ENCODE results near the gene CCL25.

Gene CCL25

DNA sequence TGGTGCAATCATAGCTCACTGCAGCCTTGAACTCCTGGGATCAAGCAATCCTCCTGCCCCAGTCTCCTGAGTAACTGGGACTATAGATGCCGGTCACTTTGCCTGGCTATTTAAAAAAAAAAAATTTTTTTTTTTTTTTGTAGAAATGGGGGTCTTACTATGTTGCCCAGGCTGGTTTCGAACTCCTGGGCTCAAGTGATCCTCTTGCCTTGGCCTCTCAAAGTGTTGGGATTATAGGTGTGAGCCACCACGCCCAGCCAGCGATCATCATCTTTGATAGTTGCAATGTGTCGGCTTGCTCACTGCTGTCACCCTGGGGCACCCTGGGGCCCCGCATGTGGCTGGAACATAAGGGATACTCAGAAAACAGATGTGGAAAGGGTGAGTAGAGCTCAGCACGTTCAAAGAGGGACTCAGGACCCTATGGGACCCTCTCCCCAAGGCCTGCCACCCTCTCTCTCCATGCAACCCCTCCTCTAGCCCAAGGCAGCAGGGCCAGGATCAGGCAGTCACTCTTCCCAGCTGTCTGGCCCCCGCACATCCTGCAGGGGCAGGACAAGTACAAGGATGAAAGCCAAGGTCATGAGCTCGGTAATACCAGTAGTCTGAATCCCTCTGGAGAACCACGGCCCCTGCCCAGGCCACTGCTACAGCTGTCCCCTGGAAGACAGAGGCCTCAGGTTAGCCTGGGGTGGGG, 6.5 kb upstream of the CCL25 start:
- DNase-seq (ENCODE audit: low read depth in 2 of 2) = no peak

GRCh38 chr19:8046569-8047165, 5.9 kb upstream of the CCL25 start:
- no peak for DNase-seq (ENCODE audit: low read depth in 2 of 2)

DNA sequence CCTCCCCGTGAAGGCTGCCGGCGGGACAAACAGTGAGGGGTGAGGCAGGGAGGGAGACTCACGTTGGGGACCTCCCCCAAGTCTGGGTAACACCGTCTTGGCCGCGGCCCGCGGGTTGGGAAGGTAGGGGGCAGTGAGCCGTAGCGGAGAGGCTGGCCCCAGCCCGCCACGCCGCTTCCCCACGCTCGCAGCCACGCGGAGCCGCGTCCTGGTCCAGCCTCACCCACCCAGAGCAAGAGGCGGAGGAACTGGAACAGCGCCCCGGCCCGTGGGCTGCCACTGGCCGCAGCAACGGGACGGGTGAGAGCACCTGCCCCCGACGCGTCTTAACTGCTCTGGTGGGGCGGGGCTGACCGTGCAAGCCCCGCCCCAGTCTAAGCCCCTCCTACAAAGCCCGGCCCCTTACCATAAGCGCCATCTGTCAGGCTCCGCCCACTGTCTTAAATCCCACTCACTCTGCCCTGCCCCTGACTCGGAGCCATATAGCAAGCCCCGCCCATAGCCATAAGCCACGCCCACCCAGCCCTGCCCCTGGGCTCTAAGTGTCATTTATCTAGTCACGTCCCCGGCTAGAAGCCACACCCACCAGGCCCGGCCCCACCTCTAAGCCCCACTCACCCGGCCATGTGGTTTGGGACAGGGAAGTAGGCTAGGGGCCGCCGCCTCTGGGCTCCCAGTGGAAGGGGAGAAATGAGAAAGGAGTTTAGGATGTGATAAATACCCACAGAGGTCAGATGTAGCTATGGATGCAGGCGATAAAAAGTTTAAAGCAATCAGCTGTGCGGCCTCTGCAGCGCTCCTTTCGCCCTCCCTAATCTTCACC, 2.1 kb upstream of the CCL25 start:
- DNase-seq (ENCODE audit: low read depth in 2 of 2) = peak; percentile 79 to 92

DNA sequence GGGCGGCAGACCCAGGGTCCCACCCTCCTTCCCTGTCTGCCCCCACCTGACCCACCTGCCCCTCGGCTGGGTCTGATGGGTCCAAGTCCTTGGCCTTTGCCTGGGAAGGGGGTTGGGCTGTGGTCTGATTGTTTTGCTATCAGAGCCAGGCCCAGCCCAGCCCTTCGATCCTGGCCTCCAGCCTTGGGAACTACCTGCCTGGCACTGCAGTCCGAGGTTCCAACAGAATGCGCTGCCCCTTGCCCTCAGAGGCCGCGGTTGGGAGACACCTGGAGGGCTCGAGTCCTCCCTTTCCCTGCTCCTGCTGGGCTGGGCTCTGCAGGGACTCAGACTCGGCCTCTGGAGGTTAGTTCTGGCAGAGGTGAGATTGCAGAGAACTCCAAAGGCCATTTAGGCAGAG, 1.6 kb downstream of the CCL25 start:
- no peak for DNase-seq (ENCODE audit: low read depth in 2 of 2)

GRCh38 chr19:8056533-8056932, 4.0 kb downstream of the CCL25 start:
- DNase-seq (ENCODE audit: low read depth in 2 of 2) = no peak

DNA sequence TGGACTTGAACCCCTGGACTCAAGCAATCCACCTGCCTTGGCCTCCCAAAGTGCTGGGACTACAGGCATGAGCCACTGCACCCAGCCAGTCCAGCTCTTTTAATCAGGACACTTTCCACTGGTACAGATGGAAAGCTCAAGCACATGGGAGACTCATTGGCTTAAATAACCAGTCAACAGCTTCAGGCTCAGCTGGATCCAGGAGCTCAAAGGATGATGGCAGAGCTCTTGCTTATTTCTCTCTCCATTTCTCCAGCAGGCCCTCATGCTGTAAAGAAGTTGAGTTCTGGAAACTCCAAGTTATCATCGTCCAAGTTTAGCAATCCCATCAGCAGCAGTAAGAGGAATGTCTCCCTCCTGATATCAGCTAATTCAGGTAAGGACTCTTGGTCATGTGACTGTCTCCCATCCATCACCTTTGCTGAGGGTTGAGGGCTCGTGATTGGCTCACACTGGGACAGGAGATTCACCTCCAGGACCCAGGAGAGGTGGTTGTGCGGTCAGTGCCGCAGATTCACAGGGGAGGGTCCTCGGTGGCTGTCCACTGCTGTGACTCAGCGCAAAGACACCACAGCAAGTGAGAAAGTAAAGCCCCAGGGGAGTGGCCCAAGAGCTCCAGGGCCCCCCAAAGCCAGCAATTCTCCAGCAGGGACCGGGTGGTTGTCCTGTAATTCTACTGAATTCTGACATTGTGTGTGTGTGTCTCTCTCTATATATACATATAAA, 5.1 kb downstream of the CCL25 start:
- DNase-seq (ENCODE audit: low read depth in 2 of 2) = no peak

DNA sequence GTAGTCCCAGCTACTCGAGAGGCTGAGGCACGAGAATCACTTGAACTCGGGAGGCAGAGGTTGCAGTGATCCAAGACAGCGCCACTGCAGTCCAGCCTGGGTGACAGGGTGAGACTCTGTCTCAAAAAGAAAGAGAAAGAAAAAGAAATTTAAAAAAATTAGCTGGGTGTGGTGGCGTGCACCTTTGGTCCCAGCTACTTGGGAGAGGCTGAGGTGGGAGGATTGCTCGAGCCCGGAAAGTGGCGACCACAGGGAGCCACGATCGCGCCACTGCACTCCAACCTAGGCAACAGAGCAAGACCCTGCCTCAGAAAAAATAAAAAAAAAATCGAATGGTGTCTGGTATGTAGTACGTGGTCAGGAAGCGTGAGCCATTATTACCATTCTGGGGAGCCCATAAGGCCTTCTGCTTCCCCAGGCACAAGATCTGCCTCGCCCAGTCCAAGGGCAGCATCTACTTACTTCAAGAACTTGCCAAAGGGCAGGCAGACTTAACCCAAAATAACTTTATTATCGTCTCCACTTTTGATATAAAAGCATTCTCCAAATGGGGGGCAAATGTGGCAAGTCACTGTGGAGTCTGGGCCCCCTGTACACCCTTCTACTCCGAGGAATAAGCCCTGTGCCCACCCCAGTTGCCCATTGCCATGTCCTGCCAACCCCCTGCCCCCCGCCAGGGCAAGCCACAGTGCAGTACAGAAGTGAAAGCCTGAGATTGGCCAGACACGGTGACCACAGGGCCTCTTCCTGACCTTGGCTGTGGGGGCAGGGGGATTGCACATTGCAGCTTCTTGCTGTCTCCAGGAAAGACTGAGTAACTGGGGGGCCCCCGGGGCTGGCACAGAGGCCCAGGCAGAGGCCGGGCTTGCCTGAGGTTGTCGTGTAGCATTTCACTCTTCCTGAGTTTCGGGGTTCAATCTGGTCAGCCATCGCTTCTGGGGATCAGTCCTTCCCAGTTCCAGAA, 12.6 kb downstream of the CCL25 start:
- DNase-seq (ENCODE audit: low read depth in 2 of 2) = no peak

DNA sequence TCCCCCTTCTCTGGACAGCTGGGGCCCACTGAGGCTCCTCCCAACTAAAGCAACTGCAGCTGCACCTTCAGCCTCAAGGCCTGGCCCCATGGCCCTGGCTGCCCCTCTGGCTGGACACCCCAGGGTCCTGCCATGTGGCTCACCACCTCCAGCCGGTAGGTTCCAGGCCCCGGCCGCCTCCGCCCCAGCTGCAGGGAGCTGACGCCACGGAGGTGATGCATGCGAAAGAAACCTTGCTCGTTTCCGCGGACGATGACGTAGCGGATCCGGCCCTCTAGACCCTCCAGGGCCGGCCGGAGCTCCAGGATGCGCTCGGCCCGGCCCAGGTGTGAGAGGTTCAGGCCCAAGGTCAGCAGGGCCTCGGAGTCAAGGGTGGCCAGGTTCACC, 13.3 kb downstream of the CCL25 start:
- no peak for DNase-seq (ENCODE audit: low read depth in 2 of 2)

GRCh38 chr19:8069096-8069973, 16.8 kb downstream of the CCL25 start:
- DNase-seq (ENCODE audit: low read depth in 2 of 2) = no peak

- no peak for DNase-seq (ENCODE audit: low read depth in 2 of 2)
Observed at GRCh38 chr19:8071912-8072311, 19.4 kb downstream of the CCL25 start.

GRCh38 chr19:8074501-8074900, 21.9 kb downstream of the CCL25 start:
- DNase-seq (ENCODE audit: low read depth in 2 of 2) = no peak

DNA sequence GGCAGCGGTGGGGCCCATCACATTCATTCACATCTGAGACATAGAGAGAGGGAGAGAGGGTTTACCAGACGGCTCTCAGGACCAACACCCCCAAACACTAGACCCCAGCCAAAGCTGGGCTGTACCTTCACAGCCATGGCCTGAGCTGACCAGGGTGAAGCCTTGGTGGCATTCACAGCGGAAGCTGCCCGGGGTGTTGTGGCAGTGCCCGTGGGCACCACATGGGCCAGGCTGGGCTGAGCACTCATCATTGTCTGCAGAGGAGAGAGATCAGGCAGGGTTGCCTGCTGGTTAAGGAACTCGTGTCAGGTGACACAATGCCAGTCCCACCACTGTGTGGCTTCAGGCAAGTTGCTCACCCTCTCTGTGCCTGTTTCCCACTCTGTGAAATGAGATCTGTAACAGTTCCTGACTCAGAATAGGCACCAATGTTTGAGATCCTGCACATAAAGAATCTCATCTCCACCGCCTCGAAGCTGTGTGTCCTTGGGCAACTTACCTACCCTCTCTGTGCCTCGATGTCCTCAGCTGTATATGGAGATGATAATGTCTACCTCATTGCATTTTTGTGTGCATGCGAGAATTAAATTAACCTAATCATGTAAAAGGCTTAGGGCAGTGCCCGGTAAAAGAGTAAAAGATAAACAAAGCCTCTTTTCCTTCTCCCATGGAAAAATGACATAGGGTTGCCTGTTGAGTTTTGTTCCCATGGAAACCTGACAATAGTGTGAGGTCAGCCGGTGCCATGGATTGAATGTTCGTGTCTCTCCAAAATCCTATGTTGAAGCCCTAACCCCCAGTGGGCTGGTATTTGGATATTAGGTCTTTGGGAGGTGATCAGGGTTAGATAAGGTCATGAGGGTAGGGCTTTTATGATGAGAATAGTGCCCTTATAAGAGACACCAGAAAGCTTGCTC, 22.9 kb downstream of the CCL25 start:
- DNase-seq (ENCODE audit: low read depth in 2 of 2) = no peak

- no peak for DNase-seq (ENCODE audit: low read depth in 2 of 2)
Observed at GRCh38 chr19:8079988-8080387, 27.4 kb downstream of the CCL25 start.

DNA sequence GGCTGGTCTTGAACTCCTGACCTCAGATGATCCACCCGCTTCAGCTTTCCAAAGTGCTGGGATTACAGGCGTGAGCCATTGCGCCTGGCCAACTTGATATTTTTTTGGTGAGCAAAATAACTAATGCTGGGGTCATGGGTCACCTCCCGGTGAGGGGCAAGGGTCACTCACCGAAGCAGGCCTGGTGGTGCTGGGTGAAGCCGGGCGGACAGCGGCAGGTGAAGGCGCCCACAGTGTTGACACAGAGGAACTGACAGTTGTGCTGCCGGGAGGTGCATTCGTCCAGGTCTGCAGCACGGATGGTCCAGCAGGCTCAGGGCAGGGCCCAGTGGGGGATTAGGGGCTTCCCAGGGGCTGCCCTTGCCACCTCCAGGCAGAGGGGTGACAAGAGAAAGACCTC, 28.3 kb downstream of the CCL25 start:
- no peak for DNase-seq (ENCODE audit: low read depth in 2 of 2)

- DNase-seq (ENCODE audit: low read depth in 2 of 2) = no peak
Observed at GRCh38 chr19:8081569-8082550, 29.3 kb downstream of the CCL25 start.

DNA sequence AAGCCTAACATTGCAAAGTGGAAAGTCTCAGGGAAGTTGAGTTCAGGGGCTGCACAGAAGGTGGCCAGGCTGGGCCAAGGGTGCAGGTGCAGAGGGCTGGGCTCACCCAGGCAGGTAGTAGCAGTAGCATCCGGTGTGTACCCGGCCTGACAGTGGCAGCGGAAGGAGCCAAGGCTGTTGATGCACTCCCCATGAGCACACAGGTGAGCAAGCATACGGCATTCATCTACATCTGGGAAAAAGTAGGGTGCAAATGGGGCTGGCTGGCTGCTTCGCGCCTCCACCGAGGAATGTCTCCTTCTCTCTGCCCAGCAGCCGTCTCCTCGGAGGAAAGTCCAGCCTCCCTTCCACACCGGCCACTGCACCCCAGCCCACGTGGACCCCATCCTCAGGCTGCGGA, 30.6 kb downstream of the CCL25 start:
- no peak for DNase-seq (ENCODE audit: low read depth in 2 of 2)

DNA sequence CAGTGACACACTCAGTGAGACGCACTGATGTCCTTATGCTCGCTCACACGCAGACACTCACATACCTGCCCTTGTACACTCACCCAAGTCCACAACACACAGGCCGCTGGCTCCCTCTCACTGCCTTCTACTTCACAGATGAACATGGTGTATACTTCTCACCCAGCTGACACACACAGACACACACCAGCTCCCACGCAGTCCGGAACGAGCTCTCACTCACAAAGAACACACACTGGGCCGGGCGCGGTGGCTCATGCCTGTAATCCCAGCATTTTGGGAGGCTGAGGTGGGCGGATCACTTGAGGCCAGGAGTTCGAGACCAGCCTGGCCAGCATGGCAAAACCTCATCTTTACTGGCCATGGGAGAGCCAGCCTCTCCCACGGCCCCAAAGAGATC, 31.6 kb downstream of the CCL25 start:
- DNase-seq (ENCODE audit: low read depth in 2 of 2) = no peak

Measured in stimulated activated CD4-positive, alpha-beta T cell treated with anti-CD3 and anti-CD28 coated beads, Interleukin-1b, Interleukin-23, amount 100 ng/mL, for 4 hours (primary cell).